Activated T-cell treated with anti-CD3 and anti-CD28 coated beads for 48 hours (primary cell): ENCODE results near the gene FDX2.
"Not testable (repeated sequence)": the region's sequence is repeated elsewhere in the genome, so short reads cannot be mapped to it uniquely, and the experiment has no call there.

Experiments used
- DNase-seq: peaks from one replicate; pipeline ENCODE4 v3.0.0-alpha.2; 2020; ENCODE audit warnings: low read depth

Gene FDX2

GRCh38 chr19:10315335-10316214 is at the start of gene FDX2:
FDX2 (minus strand) TSS chr19:10316015; CDS start chr19:10315996, 19 bp downstream.
- peak; percentile 89 for DNase-seq

- DNase-seq, result no peak
These were observed 49.7 kb upstream of the FDX2 start for GRCh38 chr19:10365518-10365917.

GRCh38 chr19:10364644-10365043 is 48.8 kb upstream of the FDX2 start:
- no peak for DNase-seq

GRCh38 chr19:10363789-10364281 is 48.0 kb upstream of the FDX2 start:
- DNase-seq, result no peak

GRCh38 chr19:10362259-10362658 is 46.4 kb upstream of the FDX2 start:
- no peak for DNase-seq

GRCh38 chr19:10361569-10362011 is 45.8 kb upstream of the FDX2 start:
- no peak for DNase-seq

GRCh38 chr19:10356431-10356830 is 40.6 kb upstream of the FDX2 start:
- no peak for DNase-seq

GRCh38 chr19:10353793-10354391 is 38.1 kb upstream of the FDX2 start:
- DNase-seq, result peak; percentile 63

- no peak for DNase-seq
These were observed 37.2 kb upstream of the FDX2 start for GRCh38 chr19:10352764-10353671.

- DNase-seq, result no peak
These were observed 30.7 kb upstream of the FDX2 start for GRCh38 chr19:10346509-10346908.

GRCh38 chr19:10344780-10345179 is 29.0 kb upstream of the FDX2 start:
- no peak for DNase-seq

GRCh38 chr19:10343495-10343894 is 27.7 kb upstream of the FDX2 start:
- DNase-seq, result no peak

- DNase-seq, result no peak
These were observed 24.2 kb upstream of the FDX2 start for GRCh38 chr19:10339977-10340376.

- DNase-seq, result peak; percentile 68
These were observed 23.7 kb upstream of the FDX2 start, which contains the start of gene ICAM3 for GRCh38 chr19:10339380-10339960. ICAM3 (minus strand) TSS chr19:10339624; CDS start chr19:10339614, 10 bp downstream.

GRCh38 chr19:10338940-10339339 is 23.1 kb upstream of the FDX2 start:
- DNase-seq, result no peak

GRCh38 chr19:10336725-10337124 is 20.9 kb upstream of the FDX2 start:
- not testable (repeated sequence) for DNase-seq

GRCh38 chr19:10335352-10335985 is 19.7 kb upstream of the FDX2 start:
- DNase-seq, result no peak

GRCh38 chr19:10334588-10335351 is 19.0 kb upstream of the FDX2 start:
- peak; percentile 67 for DNase-seq

GRCh38 chr19:10333758-10334587 is 18.2 kb upstream of the FDX2 start:
- no peak for DNase-seq
